ENCODE data around the gene NLE1.

The NLE1 gene

GRCh38 chr17:35167046-35167445 is 24.9 kb upstream of the NLE1 start:
- no peaks in the 10 kb centered on the region for H3K9me3 Mint-ChIP-seq
- TF ChIP-seq, protein P1, sequence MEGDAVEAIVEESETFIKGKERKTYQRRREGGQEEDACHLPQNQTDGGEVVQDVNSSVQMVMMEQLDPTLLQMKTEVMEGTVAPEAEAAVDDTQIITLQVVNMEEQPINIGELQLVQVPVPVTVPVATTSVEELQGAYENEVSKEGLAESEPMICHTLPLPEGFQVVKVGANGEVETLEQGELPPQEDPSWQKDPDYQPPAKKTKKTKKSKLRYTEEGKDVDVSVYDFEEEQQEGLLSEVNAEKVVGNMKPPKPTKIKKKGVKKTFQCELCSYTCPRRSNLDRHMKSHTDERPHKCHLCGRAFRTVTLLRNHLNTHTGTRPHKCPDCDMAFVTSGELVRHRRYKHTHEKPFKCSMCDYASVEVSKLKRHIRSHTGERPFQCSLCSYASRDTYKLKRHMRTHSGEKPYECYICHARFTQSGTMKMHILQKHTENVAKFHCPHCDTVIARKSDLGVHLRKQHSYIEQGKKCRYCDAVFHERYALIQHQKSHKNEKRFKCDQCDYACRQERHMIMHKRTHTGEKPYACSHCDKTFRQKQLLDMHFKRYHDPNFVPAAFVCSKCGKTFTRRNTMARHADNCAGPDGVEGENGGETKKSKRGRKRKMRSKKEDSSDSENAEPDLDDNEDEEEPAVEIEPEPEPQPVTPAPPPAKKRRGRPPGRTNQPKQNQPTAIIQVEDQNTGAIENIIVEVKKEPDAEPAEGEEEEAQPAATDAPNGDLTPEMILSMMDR (IDR thresholded peaks at IDR 0.05; ENCODE audit: unreplicated experiment in 3 of 3): no peak
- no peak overlapping the region for H3K4me3 Mint-ChIP-seq
- H3K27ac Mint-ChIP-seq: no peak overlapping the region
- H3K36me3 Mint-ChIP-seq (ENCODE audit: low read depth): no peaks in the 10 kb centered on the region
- H3K4me1 Mint-ChIP-seq: no peaks in the 10 kb centered on the region
- peaks cover 4% of the 10 kb centered on the region for H3K27me3 Mint-ChIP-seq (ENCODE audit: low read depth)

- no peaks in the 10 kb centered on the region for H3K4me1 Mint-ChIP-seq
- H3K27me3 Mint-ChIP-seq (ENCODE audit: low read depth): peaks cover 4% of the 10 kb centered on the region
- H3K9me3 Mint-ChIP-seq: no peaks in the 10 kb centered on the region
- TF ChIP-seq, protein P1 (IDR thresholded peaks at IDR 0.05; ENCODE audit: unreplicated experiment in 3 of 3): no peak
- H3K27ac Mint-ChIP-seq: no peak overlapping the region
- no peaks in the 10 kb centered on the region for H3K36me3 Mint-ChIP-seq (ENCODE audit: low read depth)
- H3K4me3 Mint-ChIP-seq: no peak overlapping the region
These were observed 24.4 kb upstream of the NLE1 start for GRCh38 chr17:35166526-35166925.

GRCh38 chr17:35164716-35165115 is 22.6 kb upstream of the NLE1 start:
- Mint-ChIP-seq H3K4me3 (no peak overlapping the region), H3K27me3 (ENCODE audit: low read depth) (peaks cover 15% of the 10 kb centered on the region), H3K27ac (no peak overlapping the region), H3K4me1 (no peaks in the 10 kb centered on the region), H3K36me3 (ENCODE audit: low read depth) (no peaks in the 10 kb centered on the region), H3K9me3 (no peaks in the 10 kb centered on the region)
- TF ChIP-seq, protein P1 (IDR thresholded peaks at IDR 0.05; ENCODE audit: unreplicated experiment in 3 of 3): no peak

- Mint-ChIP-seq H3K9me3 (no peaks in the 10 kb centered on the region), H3K27ac (no peak overlapping the region), H3K36me3 (ENCODE audit: low read depth) (no peaks in the 10 kb centered on the region), H3K27me3 (ENCODE audit: low read depth) (peaks cover 17% of the 10 kb centered on the region), H3K4me1 (no peaks in the 10 kb centered on the region), H3K4me3 (no peak overlapping the region)
- TF ChIP-seq, protein P1 (IDR thresholded peaks at IDR 0.05; ENCODE audit: unreplicated experiment in 3 of 3): no peak
These were observed 21.8 kb upstream of the NLE1 start for GRCh38 chr17:35163886-35164285.

GRCh38 chr17:35162755-35163154 is 20.7 kb upstream of the NLE1 start:
- TF ChIP-seq, protein P1 (IDR thresholded peaks at IDR 0.05; ENCODE audit: unreplicated experiment in 3 of 3): no peak
- no peak overlapping the region for H3K4me3 Mint-ChIP-seq

DNA sequence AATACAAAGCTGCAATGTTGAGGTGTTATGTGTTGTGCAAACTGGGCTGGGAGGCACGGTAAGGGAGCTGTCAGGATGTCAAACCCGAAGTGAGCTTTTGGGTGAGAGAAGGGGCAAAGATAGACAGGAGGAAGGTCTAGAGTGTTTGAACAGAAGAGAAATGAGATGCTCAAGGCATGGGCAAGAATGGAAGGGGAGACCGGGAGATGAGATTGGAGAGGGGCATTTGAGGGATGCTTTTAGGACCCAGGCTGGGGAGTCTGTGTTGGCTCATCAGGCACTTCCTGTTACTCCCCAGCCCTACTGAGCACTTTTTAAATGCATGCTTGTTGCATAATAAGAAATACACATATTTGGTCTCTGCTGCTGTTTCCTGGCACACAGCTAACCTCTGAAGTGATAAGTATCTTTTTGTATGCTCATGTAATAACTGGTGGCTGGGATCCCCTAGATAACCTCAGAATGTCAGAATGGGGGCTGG is 19.2 kb upstream of the NLE1 start:
- Mint-ChIP-seq H3K4me3 (no peak overlapping the region), H3K4me1 (no peaks in the 10 kb centered on the region), H3K36me3 (ENCODE audit: low read depth) (no peaks in the 10 kb centered on the region), H3K27me3 (ENCODE audit: low read depth) (peaks cover 17% of the 10 kb centered on the region), H3K9me3 (no peaks in the 10 kb centered on the region), H3K27ac (no peak overlapping the region)
- TF ChIP-seq, protein P1 (IDR thresholded peaks at IDR 0.05; ENCODE audit: unreplicated experiment in 3 of 3): no peak

More at GRCh38 chr17:35162755-35163154, 20.7 kb upstream of the NLE1 start:
- Mint-ChIP-seq H3K27me3 (ENCODE audit: low read depth) (peaks cover 17% of the 10 kb centered on the region), H3K36me3 (ENCODE audit: low read depth) (no peaks in the 10 kb centered on the region), H3K9me3 (no peaks in the 10 kb centered on the region), H3K27ac (no peak overlapping the region), H3K4me1 (no peaks in the 10 kb centered on the region)

Data from nephron (organoid).